GM12865 (cell line): ENCODE data around the gene IFNL2.

Experiments used
- DNase-seq: peaks from one replicate; pipeline ENCODE4 v3.0.0; 2010; ENCODE audit warnings: low read depth
- H3K4me3 ChIP-seq: 2 replicates; pipeline ENCODE4 v1.5.1; 2011; ENCODE audit warnings: mild to moderate bottlenecking, low read depth, low read length, control low read depth
- CTCF ChIP-seq: IDR thresholded peaks from 2 replicates; pipeline ENCODE4 v1.5.1; 2011; ENCODE audit warnings: low read length, control low read depth, low read depth, inconsistent platforms; ENCODE audit not compliant: insufficient read depth; ENCODE audit errors: missing control alignments

Gene IFNL2

GRCh38 chr19:39310558-39311311 lies 42.5 kb downstream of the IFNL2 start:
- DNase-seq = no peak
- no peak overlapping the region for H3K4me3 ChIP-seq
- TF ChIP-seq CTCF = no peak

DNA sequence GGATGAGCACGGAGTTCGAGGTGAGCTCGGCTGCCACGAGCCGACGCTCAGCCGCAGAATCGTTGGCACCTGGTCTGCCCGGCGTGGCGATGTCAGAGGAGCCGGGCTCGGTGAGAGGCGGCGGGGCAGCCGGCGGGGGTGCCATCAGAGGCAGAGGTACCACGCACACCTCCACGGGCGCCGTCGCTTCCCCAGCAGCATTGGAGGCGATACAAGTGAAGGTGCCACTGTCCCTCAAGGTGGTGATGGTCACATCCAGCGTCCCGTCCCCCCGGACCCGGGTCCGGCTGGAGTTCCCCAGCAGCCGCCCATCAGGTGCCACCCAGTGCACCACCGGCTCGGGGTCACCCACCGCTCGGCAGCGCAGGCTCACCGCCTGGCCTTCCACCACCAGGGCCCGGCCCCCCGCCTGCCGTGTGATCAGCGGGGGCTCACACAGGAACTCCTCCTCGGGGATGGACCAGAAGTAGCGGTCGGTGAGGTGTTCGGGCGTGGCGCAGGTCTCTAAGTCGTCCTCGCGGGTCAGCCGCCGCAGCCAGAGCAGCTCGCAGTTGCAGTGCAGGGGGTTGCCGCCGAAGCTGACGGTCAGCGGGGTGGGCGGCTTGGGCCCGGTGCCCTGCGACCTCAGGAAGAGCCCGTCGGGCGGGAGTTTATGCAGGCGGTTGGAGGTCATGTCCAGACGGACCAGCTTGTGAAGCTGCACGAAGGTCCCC lies 46.0 kb downstream of the IFNL2 start:
- no peak overlapping the region for H3K4me3 ChIP-seq
- TF ChIP-seq CTCF = no peak
- no peak for DNase-seq

DNA sequence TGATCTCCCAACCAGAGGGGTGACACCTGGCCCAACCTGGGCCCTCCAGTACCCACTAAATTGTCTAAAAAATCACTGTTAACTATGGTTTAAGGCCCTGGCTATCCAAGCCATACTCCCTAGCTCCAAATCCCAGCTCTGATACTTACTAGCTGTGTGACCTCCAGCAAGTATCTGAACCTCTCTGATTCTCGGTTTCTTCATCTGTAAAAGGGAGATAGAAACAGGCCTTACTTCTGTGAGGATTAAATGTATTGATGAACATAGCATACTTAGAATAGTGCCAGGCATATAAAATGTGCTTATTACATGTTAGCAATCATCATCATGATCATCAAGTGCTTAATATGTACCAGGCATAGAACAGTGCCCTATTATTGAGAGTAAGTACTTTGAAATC lies 47.7 kb downstream of the IFNL2 start:
- no peak for DNase-seq
- H3K4me3 ChIP-seq = no peak overlapping the region
- no peak for TF ChIP-seq CTCF

- TF ChIP-seq CTCF = no peak
- no peak overlapping the region for H3K4me3 ChIP-seq
- DNase-seq = no peak
Measured at GRCh38 chr19:39316627-39317321, 48.6 kb downstream of the IFNL2 start.

- TF ChIP-seq CTCF = no peak
- no peak for DNase-seq
- no peak overlapping the region for H3K4me3 ChIP-seq
Measured at GRCh38 chr19:39317476-39317875, 49.3 kb downstream of the IFNL2 start.

- H3K4me3 ChIP-seq = no peak overlapping the region
- DNase-seq = no peak
- no peak for TF ChIP-seq CTCF
Measured at GRCh38 chr19:39318071-39318470, 49.9 kb downstream of the IFNL2 start.
